HCT116 (cell line): ENCODE results near the gene HOXB8. TPM values are rescaled to one million over a fixed set of nuclear protein-coding genes. Genes with fewer than 3 reads are reported as not detected.

Experiments used
- ATAC-seq: fragments of 200-7000 bp; cut with Tn5 transposase; 2 replicates; pipeline ENCODE4 v1.9.1; 2020; ENCODE audit warnings: mild to moderate bottlenecking, moderate library complexity
- BruUV-seq: library from RNA; stranded (reverse); fragments of 400-500 nt; replicated peaks from 2 replicates; lab custom pipeline; 2021; lab: Mats Ljungman, UMichigan
- CTCF ChIA-PET: fragments of 300-600 bp; sonication (Branson Sonifier 250); formaldehyde crosslinking; loops from one replicate; lab custom pipeline; 2021; ENCODE audit warnings: antibody characterized with exemption; lab: Charles Lee
- POLR2A ChIA-PET: fragments of 300-600, 350-600 bp; sonication (Branson Sonifier 250); formaldehyde crosslinking; loops from one replicate; lab custom pipeline; 2021; ENCODE audit warnings: antibody characterized with exemption; lab: Charles Lee
- RAD21 ChIA-PET, 2 experiments: fragments of 300-600 bp; sonication (Branson Sonifier 250); formaldehyde crosslinking; loops; one replicate each; lab custom pipeline; 2023; ENCODE audit warnings: low total read pairs in 2 of 2; ENCODE audit not compliant: uncharacterized antibody in 2 of 2, unreplicated experiment in 2 of 2, low non-redundant PET in 1 of 2; lab: Charles Lee
- DNase-seq: peaks from one replicate; pipeline ENCODE4 v3.0.0-alpha.2; 2010; ENCODE audit warnings: low read depth, low spot score
- H2AFZ ChIP-seq: fragments of 200-600 bp; shearing (Covaris generic), sonication (generic); 2 replicates; pipeline ENCODE4 v1.6.1; 2017; ENCODE audit warnings: low read depth, mixed run types, mixed read lengths, antibody characterized with exemption, low read length; ENCODE audit not compliant: poor library complexity, severe bottlenecking
- H3K27ac ChIP-seq: 2 replicates; pipeline ENCODE4 v1.5.1; 2012; ENCODE audit warnings: low read depth, low read length
- H3K27me3 ChIP-seq: fragments of 200-600 bp; sonication (generic); 2 replicates; pipeline ENCODE4 v1.6.1; 2016; ENCODE audit warnings: mixed run types, low read length, mixed read lengths; ENCODE audit not compliant: insufficient read depth
- H3K36me3 ChIP-seq, 2 experiments: fragments of 200-500 bp in 1 of 2; fragments of 200-600 bp in 1 of 2; sonication (Bioruptor generic) in 1 of 2; sonication (generic) in 1 of 2; 2 replicates each; pipeline versions ENCODE4 v1.5.1 to v1.6.1; 2014 to 2016; ENCODE audit warnings: low read length in 2 of 2, inconsistent platforms in 1 of 2, mixed read lengths in 1 of 2, mixed run types in 1 of 2; ENCODE audit not compliant: insufficient read depth in 2 of 2, control insufficient read depth in 1 of 2
- H3K4me1 ChIP-seq, 2 experiments: fragments of 200-600 bp in 1 of 2; sonication (generic) in 1 of 2; 2 replicates each; pipeline versions ENCODE4 v1.5.1 to v1.6.1; 2012 to 2017; ENCODE audit warnings: low read length in 2 of 2, inconsistent platforms in 1 of 2, mild to moderate bottlenecking in 1 of 2, mixed read lengths in 1 of 2, mixed run types in 1 of 2, moderate library complexity in 1 of 2; ENCODE audit not compliant: insufficient read depth in 2 of 2, control insufficient read depth in 1 of 2
- H3K4me2 ChIP-seq: fragments of 200-600 bp; sonication (generic); 2 replicates; pipeline ENCODE4 v1.6.1; 2017; ENCODE audit warnings: mixed run types, low read length, mixed read lengths
- H3K4me3 ChIP-seq, 2 experiments: fragments of 200-600 bp in 1 of 2; sonication (generic) in 1 of 2; replicated peaks in 1 of 2; 2 replicates each; pipeline ENCODE4 v1.5.1; 2011 to 2016; ENCODE audit warnings: low read length in 2 of 2, control low read depth in 1 of 2, low read depth in 1 of 2, mild to moderate bottlenecking in 1 of 2, mixed read lengths in 1 of 2, mixed run types in 1 of 2
- H3K79me2 ChIP-seq: fragments of 200-600 bp; sonication (generic); 2 replicates; pipeline ENCODE4 v1.6.1; 2017; ENCODE audit warnings: mild to moderate bottlenecking, mixed run types, low read length, moderate library complexity, mixed read lengths; ENCODE audit not compliant: insufficient read depth
- H3K9ac ChIP-seq: fragments of 200-600 bp; sonication (generic); 2 replicates; pipeline ENCODE4 v1.6.1; 2016; ENCODE audit warnings: low read length, mixed read lengths
- H3K9me2 ChIP-seq: fragments of 200-600 bp; sonication (generic), shearing (Covaris generic); 2 replicates; pipeline ENCODE4 v1.6.1; 2017; ENCODE audit warnings: mixed run types, mild to moderate bottlenecking, moderate library complexity; ENCODE audit not compliant: insufficient read depth
- H3K9me3 ChIP-seq, 2 experiments: fragments of 200-500 bp in 1 of 2; fragments of 200-600 bp in 1 of 2; sonication (Bioruptor generic) in 1 of 2; sonication (generic) in 1 of 2; 2 replicates each; pipeline ENCODE4 v1.6.1; 2014 to 2017; ENCODE audit warnings: low read length in 2 of 2, mixed read lengths in 2 of 2, inconsistent platforms in 1 of 2, low read depth in 1 of 2, mild to moderate bottlenecking in 1 of 2, mixed run types in 1 of 2, moderate library complexity in 1 of 2; ENCODE audit not compliant: control insufficient read depth in 1 of 2, insufficient read depth in 1 of 2
- H4K20me1 ChIP-seq: fragments of 200-600 bp; sonication (generic), shearing (Covaris generic); 2 replicates; pipeline ENCODE4 v1.6.1; 2017; ENCODE audit warnings: mixed run types, mild to moderate bottlenecking, moderate library complexity; ENCODE audit not compliant: insufficient read depth
- EZH2phosphoT487 ChIP-seq: fragments of 200-600 bp; IDR thresholded peaks from 2 replicates; pipeline ENCODE4 v1.6.1; 2018; ENCODE audit warnings: antibody characterized with exemption, borderline replicate concordance
- FOSL1 ChIP-seq: IDR thresholded peaks from 2 replicates; pipeline ENCODE4 v1.6.1; 2012; ENCODE audit warnings: low read depth
- JUND ChIP-seq: IDR thresholded peaks from 2 replicates; pipeline ENCODE4 v1.6.1; 2012
- POLR2AphosphoS5 ChIP-seq: IDR thresholded peaks from 2 replicates; pipeline ENCODE4 v1.6.1; 2011; ENCODE audit warnings: mild to moderate bottlenecking, low read depth, low read length, moderate library complexity
- RAD21 ChIP-seq: IDR thresholded peaks from 2 replicates; pipeline ENCODE4 v1.6.1; 2012; ENCODE audit warnings: low read depth, mild to moderate bottlenecking
- REST ChIP-seq: IDR thresholded peaks from 2 replicates; pipeline ENCODE4 v1.6.1; 2012; ENCODE audit warnings: low read depth
- SRF ChIP-seq: IDR thresholded peaks from 2 replicates; pipeline ENCODE4 v1.6.1; 2012; ENCODE audit warnings: low read depth
- YY1 ChIP-seq: IDR thresholded peaks from 2 replicates; pipeline ENCODE4 v1.6.1; 2011; ENCODE audit warnings: low read length, low read depth, moderate library complexity, mild to moderate bottlenecking; ENCODE audit not compliant: insufficient replicate concordance; ENCODE audit errors: extremely low read depth
- intact Hi-C: fragments of 100-400 bp; cut with micrococcal nuclease; formaldehyde crosslinking; loops from 2 replicates; pipeline ENCODE4 v1.10.0; 2022
- total RNA-seq: library from RNA; stranded (reverse); gene quantifications from one replicate; pipeline ENCODE4 v1.2.1, GENCODE V29; 2021; ENCODE audit not compliant: unreplicated experiment
- TF ChIP-seq, protein P1 (sequence below): IDR thresholded peaks from 2 replicates; pipeline ENCODE4 v1.6.1; 2012

The HOXB8 gene
- total RNA-seq, 1 experiment from 2014 or later, result 44.7 TPM

DNA sequence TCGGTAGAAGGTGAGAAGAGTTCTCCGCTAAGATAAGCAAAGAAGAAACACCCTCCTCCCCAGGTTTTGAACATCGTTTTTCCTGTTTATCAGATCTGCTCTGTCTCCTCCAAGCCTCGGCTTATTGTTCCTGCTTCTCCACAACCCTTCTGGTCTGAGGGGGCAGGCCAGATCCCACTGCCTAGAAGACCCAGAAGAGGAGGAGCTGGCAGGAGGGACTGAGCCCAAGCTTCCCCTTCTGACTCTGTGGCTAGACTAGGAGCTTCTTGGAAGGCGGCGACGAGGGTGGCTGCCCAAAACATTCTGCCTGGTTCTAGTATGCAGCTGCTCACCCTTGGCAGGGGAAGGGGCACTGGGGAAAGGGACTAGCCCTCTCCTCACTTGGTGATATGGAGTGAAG lies 16.4 kb downstream of the HOXB8 start (continued):
- TF ChIP-seq REST (no peak), YY1 (no peak), POLR2AphosphoS5 (no peak), EZH2phosphoT487 (no peak)

DNA sequence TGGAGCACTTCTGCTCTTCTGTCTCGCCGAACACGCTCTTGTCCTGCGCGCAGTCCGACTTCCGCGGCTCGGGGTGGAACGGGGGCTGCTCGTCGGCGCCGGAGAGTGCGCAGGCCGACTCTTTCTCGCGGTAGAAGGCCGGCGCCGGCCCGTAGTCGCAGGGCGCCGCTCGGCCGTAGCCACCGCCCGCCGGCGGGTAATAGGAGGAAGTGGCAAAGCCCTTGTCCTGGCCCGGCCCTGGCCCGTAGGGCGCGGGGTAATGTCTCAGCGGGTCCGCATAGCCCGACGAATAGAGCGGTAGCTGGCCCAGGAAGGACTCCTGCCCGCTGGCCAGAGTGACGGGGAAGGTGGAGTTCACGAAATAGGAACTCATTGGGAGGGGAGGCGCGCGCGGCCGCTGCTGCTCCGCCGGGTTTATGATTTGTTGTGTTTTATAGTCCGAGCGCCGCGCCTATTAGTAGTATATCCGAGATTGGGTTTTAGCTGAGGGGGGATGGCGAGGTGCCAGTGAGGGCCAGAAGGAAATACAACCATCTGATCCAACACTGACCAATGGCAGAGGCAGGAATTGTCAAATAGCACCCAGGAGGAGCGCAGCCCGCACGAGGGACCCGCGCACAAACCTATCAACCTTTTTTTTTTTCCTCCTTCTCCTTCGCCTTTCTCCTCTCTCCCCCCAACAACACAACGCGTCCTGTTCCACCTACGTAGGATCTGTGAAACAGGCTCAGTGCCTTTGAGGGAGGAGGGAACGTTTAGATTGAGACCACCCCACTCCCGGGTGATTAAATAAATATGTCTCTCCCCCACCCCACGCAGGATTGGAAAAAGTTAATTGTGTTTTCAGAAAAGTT lies 17.1 kb downstream of the HOXB8 start:
- H3K27me3 ChIP-seq, result no peaks in the 10 kb centered on the region
- no peak overlapping the region for H2AFZ ChIP-seq
- H3K9me2 ChIP-seq, result no peaks in the 10 kb centered on the region
- peaks cover 4% of the 10 kb centered on the region; the same call in 1 of the 2 replicates for H4K20me1 ChIP-seq
- ChIA-PET CTCF (no interaction called here), RAD21 (no interaction called here), POLR2A (no interaction called here)
- ATAC-seq (no peak), DNase-seq (no peak)
- H3K9me3 ChIP-seq, result no peaks in the 10 kb centered on the region
- H3K4me3 ChIP-seq, result no peak overlapping the region
- H3K36me3 ChIP-seq, result peaks cover 27 to 28% of the 10 kb centered on the region in 2 experiments; a peak in 3 of 4 replicates
- H3K79me2 ChIP-seq, result peaks cover 98% of the 10 kb centered on the region
- intact Hi-C loops, result no loop called here
- no TSS peak for BruUV-seq
- H3K4me1 ChIP-seq, result peaks cover 23 to 30% of the 10 kb centered on the region in 2 experiments
- TF ChIP-seq SRF, result no peak
- TF ChIP-seq JUND, result no peak
- TF ChIP-seq FOSL1, result no peak
- TF ChIP-seq, protein P1, sequence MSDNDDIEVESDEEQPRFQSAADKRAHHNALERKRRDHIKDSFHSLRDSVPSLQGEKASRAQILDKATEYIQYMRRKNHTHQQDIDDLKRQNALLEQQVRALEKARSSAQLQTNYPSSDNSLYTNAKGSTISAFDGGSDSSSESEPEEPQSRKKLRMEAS, result no peak
- TF ChIP-seq REST, result no peak
- TF ChIP-seq RAD21, result no peak
- H3K27ac ChIP-seq, result no peak overlapping the region; the same call in 1 of the 2 replicates
- no peak overlapping the region for H3K4me2 ChIP-seq
- H3K9ac ChIP-seq, result no peak overlapping the region
